Uterine smooth muscle cell (primary cell): Measurements from ENCODE around the gene SAV1. TPM values are rescaled to one million over a fixed set of nuclear protein-coding genes. Genes with fewer than 3 reads are reported as not detected.

ENCODE experiments used
- total RNA-seq: library from RNA; depleted of rRNA; stranded (reverse); fragments of >200 nt; gene quantifications from 2 replicates; pipeline ENCODE4 v1.2.3, GENCODE V29; 2014

Gene SAV1
- total RNA-seq: 24.7 and 34.1 TPM in 2 replicates

DNA sequence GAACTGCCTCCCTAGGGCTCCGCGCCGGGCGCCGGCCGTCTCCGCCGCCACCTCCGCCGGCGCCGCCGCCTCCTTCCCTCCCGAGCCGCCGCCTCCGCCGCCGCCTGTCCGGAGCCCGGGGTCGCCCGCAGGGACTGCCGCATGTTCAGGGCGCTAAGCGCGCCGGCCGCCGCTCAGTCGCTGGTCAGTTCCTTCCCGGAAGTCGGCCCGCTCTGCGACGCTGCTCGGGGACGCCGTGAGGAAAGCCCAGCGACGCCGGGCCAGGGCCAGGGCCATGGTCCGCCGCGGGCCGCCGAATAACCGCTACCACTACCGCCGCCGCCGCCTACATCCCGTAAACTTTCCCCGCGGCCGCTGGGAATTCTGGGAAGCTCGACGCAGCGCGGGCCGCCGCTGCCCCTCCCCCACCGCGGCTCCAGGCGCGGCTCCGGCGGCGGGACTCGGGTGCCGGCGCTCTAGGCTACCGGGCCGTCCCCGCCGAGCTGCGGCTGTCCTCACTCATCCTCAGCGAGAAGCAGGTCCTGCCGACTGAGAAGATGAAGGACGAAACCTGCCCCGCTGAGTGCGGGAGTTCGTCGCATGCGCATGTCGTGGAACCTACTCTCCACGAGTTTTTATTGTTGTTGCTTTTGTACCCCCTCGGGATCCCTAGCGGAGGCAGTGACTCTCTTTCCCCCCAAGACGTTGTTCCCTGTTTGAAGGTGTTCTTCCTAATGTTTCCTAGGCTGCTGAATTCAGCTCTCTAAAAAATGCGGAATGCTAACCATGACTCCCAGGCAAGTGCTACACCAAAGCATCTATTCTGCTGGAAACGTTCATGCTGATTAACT, at the start of gene SAV1:
Gene SAV1 (minus strand): TSS at position 311 of the 830 bp plus-strand sequence. CDS start 339 bp downstream, outside the sequence.

Other genes with a start within 250 kb of the SAV1 start
- 80.6 and 82.4 TPM in 2 replicates for gene MAP4K5, start 135.7 kb downstream of the SAV1 start, total RNA-seq
- gene ATL1, start 108.2 kb downstream of the SAV1 start, total RNA-seq: 7.2 and 10.0 TPM in 2 replicates
- 48.7 and 58.8 TPM in 2 replicates for gene NIN, start 162.9 kb upstream of the SAV1 start, total RNA-seq
- not detected in 2 replicates for gene ABHD12B, start 203.7 kb upstream of the SAV1 start, total RNA-seq